Activated CD8-positive, alpha-beta T cell treated with anti-CD3 and anti-CD28 coated beads for 36 hours (primary cell): ENCODE data around the gene KCNMB2. TPM values are rescaled to one million over a fixed set of nuclear protein-coding genes. Genes with fewer than 3 reads are reported as not detected.

ENCODE experiments used
- ATAC-seq: fragments of 200-7000 bp; cut with Tn5 transposase; one replicate; pipeline ENCODE4 v1.10.0; 2021; ENCODE audit warnings: mild to moderate bottlenecking, moderate library complexity
- CTCF ChIA-PET: fragments of 350-600 bp; sonication (Branson Sonifier 250); formaldehyde crosslinking; loops from one replicate; lab custom pipeline; 2021; ENCODE audit warnings: antibody characterized with exemption; lab: Charles Lee
- POLR2A ChIA-PET: fragments of 350-600 bp; sonication (Branson Sonifier 250); formaldehyde crosslinking; loops from one replicate; lab custom pipeline; 2021; ENCODE audit warnings: antibody characterized with exemption; lab: Charles Lee
- DNase-seq: peaks from one replicate; pipeline ENCODE4 v3.0.0-alpha.2; 2020
- H3K27ac Mint-ChIP-seq: one replicate; pipeline ENCODE4 v1.8.0; 2021; ENCODE audit warnings: mild to moderate bottlenecking, mixed read lengths
- H3K27me3 Mint-ChIP-seq: one replicate; pipeline ENCODE4 v1.8.0; 2021; ENCODE audit warnings: mixed read lengths
- H3K36me3 Mint-ChIP-seq: one replicate; pipeline ENCODE4 v1.8.0; 2021; ENCODE audit warnings: low read depth, mixed read lengths
- H3K4me1 Mint-ChIP-seq: one replicate; pipeline ENCODE4 v1.8.0; 2021; ENCODE audit warnings: low read depth, mixed read lengths
- H3K4me3 Mint-ChIP-seq: one replicate; pipeline ENCODE4 v1.8.0; 2021; ENCODE audit warnings: mild to moderate bottlenecking, moderate library complexity, mixed read lengths
- H3K9me3 Mint-ChIP-seq: one replicate; pipeline ENCODE4 v1.8.0; 2021; ENCODE audit warnings: mixed read lengths
- CTCF ChIP-seq: fragments of 200-600 bp; IDR thresholded peaks from one replicate; pipeline ENCODE4 v1.8.0; 2022; ENCODE audit warnings: antibody characterized with exemption, mild to moderate bottlenecking
- intact Hi-C: fragments of 100-400 bp; cut with micrococcal nuclease; formaldehyde crosslinking; loops from one replicate; pipeline ENCODE4 v1.10.0; 2022
- total RNA-seq, 2 experiments: library from RNA; stranded (reverse); gene quantifications; one replicate each; pipeline ENCODE4 v1.2.3, GENCODE V29; 2021

Gene KCNMB2
- total RNA-seq, 2 experiments from 2014 or later, result not detected

- no peak for TF ChIP-seq CTCF
- CTCF ChIA-PET, result interaction anchor here (0.7 kb wide), 1 partner anchor 12 kb away, joined by 3 read pairs; no protein-coding TSS in a partner anchor
- no peaks in the 10 kb centered on the region for H3K27me3 Mint-ChIP-seq
- ATAC-seq (no peak), DNase-seq (no peak)
- no peak overlapping the region for H3K4me3 Mint-ChIP-seq
- H3K36me3 Mint-ChIP-seq, result no peaks in the 10 kb centered on the region
- POLR2A ChIA-PET, result no interaction called here
- H3K9me3 Mint-ChIP-seq, result no peaks in the 10 kb centered on the region
- H3K27ac Mint-ChIP-seq, result no peak overlapping the region
- intact Hi-C loops, result no loop called here
- H3K4me1 Mint-ChIP-seq, result no peaks in the 10 kb centered on the region
These were observed 287.5 kb downstream of the KCNMB2 start for GRCh38 chr3:178823591-178824246.

DNA sequence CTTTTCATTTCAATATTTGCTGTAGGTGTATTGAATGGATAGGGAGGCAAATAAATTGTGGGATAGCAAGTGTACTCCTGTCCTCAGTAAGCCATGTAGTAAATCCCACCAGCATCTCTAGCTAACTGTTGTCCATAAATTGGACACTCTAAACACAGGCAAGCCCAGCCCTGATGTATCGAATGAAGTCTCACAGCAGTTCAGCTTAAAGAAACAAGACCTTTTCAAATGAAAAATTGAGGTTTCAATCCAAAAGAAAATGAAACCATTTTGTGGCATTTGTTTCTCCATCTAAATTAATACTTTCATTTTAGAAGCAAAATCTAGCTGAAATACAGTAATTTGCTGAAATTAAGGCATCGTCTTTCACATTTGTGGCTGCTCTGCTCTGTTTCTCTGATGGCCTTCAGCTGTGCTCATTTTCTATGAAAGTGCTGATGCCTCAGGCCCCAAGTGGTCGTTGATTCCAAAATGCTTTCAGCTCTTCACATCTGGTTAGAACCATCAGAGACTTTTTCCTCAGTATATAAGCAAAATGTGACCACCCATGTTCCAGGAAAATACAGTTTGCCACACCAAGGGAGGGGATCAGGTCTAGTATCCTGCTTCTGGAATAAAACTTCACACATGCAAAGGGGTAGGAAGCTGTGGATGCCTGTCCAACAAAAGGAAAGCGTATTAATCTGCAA is 290.3 kb downstream of the KCNMB2 start:
- Mint-ChIP-seq H3K27ac (no peak overlapping the region), H3K4me3 (no peak overlapping the region), H3K27me3 (peaks cover 5% of the 10 kb centered on the region), H3K9me3 (peaks cover 2% of the 10 kb centered on the region), H3K4me1 (no peaks in the 10 kb centered on the region), H3K36me3 (no peaks in the 10 kb centered on the region)
- DNase-seq, result no peak
- no peak for ATAC-seq
- intact Hi-C loops, result no loop called here
- POLR2A ChIA-PET, result no interaction called here
- no peak for TF ChIP-seq CTCF
- CTCF ChIA-PET, result no interaction called here

- CTCF ChIA-PET, result no interaction called here
- Mint-ChIP-seq H3K4me1 (no peaks in the 10 kb centered on the region), H3K27me3 (peaks cover 5% of the 10 kb centered on the region), H3K4me3 (no peak overlapping the region), H3K36me3 (no peaks in the 10 kb centered on the region), H3K27ac (no peak overlapping the region), H3K9me3 (peaks cover 2% of the 10 kb centered on the region)
- no peak for TF ChIP-seq CTCF
- DNase-seq (no peak), ATAC-seq (no peak)
- intact Hi-C loops, result no loop called here
- POLR2A ChIA-PET, result no interaction called here
These were observed 291.1 kb downstream of the KCNMB2 start for GRCh38 chr3:178827285-178827856.

- Mint-ChIP-seq H3K27ac (no peak overlapping the region), H3K4me3 (no peak overlapping the region), H3K4me1 (no peaks in the 10 kb centered on the region), H3K9me3 (peaks cover 4% of the 10 kb centered on the region), H3K27me3 (peaks cover 8% of the 10 kb centered on the region), H3K36me3 (no peaks in the 10 kb centered on the region)
- intact Hi-C loops, result no loop called here
- ChIA-PET CTCF (no interaction called here), POLR2A (no interaction called here)
- no peak for ATAC-seq
- no peak for DNase-seq
- no peak for TF ChIP-seq CTCF
These were observed 297.5 kb downstream of the KCNMB2 start for GRCh38 chr3:178833695-178834094.

- H3K9me3 Mint-ChIP-seq, result peaks cover 4% of the 10 kb centered on the region
- POLR2A ChIA-PET, result no interaction called here
- CTCF ChIA-PET, result no interaction called here
- H3K36me3 Mint-ChIP-seq, result no peaks in the 10 kb centered on the region
- no peaks in the 10 kb centered on the region for H3K4me1 Mint-ChIP-seq
- H3K27me3 Mint-ChIP-seq, result peaks cover 8% of the 10 kb centered on the region
- TF ChIP-seq CTCF, result no peak
- DNase-seq (no peak), ATAC-seq (no peak)
- no peak overlapping the region for H3K27ac Mint-ChIP-seq
- intact Hi-C loops, result no loop called here
- H3K4me3 Mint-ChIP-seq, result no peak overlapping the region
These were observed 298.8 kb downstream of the KCNMB2 start for GRCh38 chr3:178835033-178835432.
